ENCODE data around the gene FUT7. TPM values are rescaled to one million over a fixed set of nuclear protein-coding genes. Genes with fewer than 3 reads are reported as not detected.

The FUT7 gene, protein sequence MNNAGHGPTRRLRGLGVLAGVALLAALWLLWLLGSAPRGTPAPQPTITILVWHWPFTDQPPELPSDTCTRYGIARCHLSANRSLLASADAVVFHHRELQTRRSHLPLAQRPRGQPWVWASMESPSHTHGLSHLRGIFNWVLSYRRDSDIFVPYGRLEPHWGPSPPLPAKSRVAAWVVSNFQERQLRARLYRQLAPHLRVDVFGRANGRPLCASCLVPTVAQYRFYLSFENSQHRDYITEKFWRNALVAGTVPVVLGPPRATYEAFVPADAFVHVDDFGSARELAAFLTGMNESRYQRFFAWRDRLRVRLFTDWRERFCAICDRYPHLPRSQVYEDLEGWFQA
- total RNA-seq, result not detected in 2 replicates

DNA sequence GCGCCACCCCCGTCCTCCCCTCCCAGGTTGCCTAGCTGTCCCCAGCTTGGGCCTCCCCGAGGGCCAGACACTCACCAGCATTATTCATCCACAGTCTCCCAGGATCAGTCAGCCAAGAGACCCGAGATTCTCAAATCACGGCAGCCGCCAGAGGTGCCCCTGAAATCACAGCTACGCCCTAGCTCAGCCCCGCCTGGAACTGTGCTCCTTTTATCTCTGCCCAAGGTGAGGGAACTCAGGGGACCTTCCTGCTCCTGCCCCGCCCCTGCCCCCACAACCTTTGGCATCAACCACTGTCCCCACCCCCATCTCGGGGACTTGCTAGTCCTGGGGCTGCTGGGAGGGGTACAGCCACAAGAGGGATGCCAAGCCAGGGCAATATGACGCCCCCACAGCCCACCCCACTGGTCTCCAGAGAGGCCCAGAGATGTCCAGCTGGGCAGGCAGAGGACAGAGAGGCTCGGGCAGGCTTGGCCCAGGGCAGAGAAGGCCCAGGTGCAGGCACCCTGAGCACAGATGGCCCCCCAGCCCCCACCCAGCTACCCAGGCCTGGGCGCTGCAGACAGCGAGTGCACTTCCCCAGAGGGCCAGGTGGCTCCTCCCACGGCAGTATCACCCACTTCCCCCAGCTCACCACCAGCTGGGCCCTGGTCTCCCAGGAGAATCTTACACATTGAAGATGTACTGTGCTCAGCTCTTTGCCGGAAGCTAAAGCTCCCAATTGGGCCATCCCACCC lies at the start of gene FUT7:
FUT7 (minus strand) TSS at position 185 of the 737 bp plus-strand sequence; CDS start at position 88, 97 bp downstream.
- TF ChIP-seq, protein P1, sequence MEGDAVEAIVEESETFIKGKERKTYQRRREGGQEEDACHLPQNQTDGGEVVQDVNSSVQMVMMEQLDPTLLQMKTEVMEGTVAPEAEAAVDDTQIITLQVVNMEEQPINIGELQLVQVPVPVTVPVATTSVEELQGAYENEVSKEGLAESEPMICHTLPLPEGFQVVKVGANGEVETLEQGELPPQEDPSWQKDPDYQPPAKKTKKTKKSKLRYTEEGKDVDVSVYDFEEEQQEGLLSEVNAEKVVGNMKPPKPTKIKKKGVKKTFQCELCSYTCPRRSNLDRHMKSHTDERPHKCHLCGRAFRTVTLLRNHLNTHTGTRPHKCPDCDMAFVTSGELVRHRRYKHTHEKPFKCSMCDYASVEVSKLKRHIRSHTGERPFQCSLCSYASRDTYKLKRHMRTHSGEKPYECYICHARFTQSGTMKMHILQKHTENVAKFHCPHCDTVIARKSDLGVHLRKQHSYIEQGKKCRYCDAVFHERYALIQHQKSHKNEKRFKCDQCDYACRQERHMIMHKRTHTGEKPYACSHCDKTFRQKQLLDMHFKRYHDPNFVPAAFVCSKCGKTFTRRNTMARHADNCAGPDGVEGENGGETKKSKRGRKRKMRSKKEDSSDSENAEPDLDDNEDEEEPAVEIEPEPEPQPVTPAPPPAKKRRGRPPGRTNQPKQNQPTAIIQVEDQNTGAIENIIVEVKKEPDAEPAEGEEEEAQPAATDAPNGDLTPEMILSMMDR (IDR thresholded peaks at IDR 0.05; ENCODE audit: extremely low read depth, low read depth, low read length), result no peak
- H3K79me2 ChIP-seq (ENCODE audit: insufficient read depth, low read length), result no peaks in the 10 kb centered on the region
- H2AFZ ChIP-seq (ENCODE audit: low read length), result no peak within 1 kb of the TSS
- peaks cover 4% of the 10 kb centered on the region for H4K20me1 ChIP-seq (ENCODE audit: insufficient read depth, low read length)
- no peak for DNase-seq (ENCODE audit: insufficient read length, low spot score, missing footprints)
- H3K4me1 ChIP-seq (ENCODE audit: insufficient read depth, low read length), result peaks cover 14% of the 10 kb centered on the region
- H3K4me3 ChIP-seq (ENCODE audit: insufficient read depth, low read length), result no peak within 1 kb of the TSS
- no peaks in the 10 kb centered on the region for H3K9me3 ChIP-seq (ENCODE audit: low read depth, low read length)
- no peaks in the 10 kb centered on the region for H3K27me3 ChIP-seq (ENCODE audit: insufficient read depth, low read length)
- H3K27ac ChIP-seq (ENCODE audit: low read depth, low read length), result no peak within 1 kb of the TSS
- H3K4me2 ChIP-seq (ENCODE audit: insufficient read depth, low read length), result no peak within 1 kb of the TSS
- H3K36me3 ChIP-seq (ENCODE audit: insufficient read depth, low read length), result no peaks in the 10 kb centered on the region

DNA sequence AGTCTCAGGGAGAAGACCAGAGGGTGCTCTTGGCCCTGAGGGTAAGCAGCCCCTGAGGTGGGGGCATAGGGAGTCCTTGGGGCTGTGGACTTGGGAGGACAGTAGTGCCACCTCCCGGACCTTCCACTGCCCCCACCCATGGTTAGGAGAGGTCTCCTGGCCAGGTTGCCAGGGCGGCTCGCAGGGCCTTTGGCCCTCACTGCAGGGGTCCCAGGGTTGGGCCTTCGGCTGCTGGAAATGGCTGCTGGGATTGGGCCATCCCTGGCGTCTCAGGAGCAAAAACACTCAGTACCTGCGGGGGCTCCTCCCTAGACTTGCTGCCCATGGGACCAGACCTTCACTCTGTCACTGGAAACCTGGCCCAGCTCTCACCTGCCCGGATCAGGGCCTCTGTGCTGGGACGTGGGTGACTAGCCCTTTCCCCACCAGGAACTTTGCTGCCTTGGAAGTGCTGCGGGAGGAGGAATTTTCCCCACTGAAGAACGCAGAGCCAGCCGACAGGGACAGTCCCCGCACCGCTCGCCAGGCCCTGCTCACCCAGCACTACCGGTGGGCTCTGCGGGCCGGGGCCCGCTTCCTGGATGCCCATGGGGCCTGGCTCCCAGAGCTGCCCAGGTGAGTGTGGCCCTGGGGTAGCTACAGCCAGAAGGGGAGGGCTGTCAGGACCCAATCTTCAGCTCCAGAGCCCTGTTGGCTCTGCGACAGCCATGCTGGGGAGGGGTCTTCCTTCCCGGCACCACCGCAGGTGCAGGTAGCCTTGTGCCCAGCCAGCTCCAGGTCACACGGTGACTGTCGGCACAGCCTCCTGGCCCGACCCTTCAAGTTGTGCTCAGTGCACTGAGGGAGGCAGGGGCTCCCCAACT lies 48.6 kb upstream of the FUT7 start:
- TF ChIP-seq, protein P1 (IDR thresholded peaks at IDR 0.05; ENCODE audit: extremely low read depth, low read depth, low read length), result no peak
- Histone ChIP-seq H3K4me1 (ENCODE audit: insufficient read depth, low read length) (peaks cover 29% of the 10 kb centered on the region), H3K4me2 (ENCODE audit: insufficient read depth, low read length) (no peak overlapping the region), H3K9me3 (ENCODE audit: low read depth, low read length) (no peaks in the 10 kb centered on the region), H2AFZ (ENCODE audit: low read length) (no peak overlapping the region), H3K27me3 (ENCODE audit: insufficient read depth, low read length) (no peaks in the 10 kb centered on the region), H3K36me3 (ENCODE audit: insufficient read depth, low read length) (peaks cover 23% of the 10 kb centered on the region), H4K20me1 (ENCODE audit: insufficient read depth, low read length) (peaks cover 6% of the 10 kb centered on the region), H3K79me2 (ENCODE audit: insufficient read depth, low read length) (peaks cover 42% of the 10 kb centered on the region), H3K4me3 (ENCODE audit: insufficient read depth, low read length) (no peak overlapping the region), H3K27ac (ENCODE audit: low read depth, low read length) (no peak overlapping the region)
- peak; percentile 42 for DNase-seq (ENCODE audit: insufficient read length, low spot score, missing footprints)

DNA sequence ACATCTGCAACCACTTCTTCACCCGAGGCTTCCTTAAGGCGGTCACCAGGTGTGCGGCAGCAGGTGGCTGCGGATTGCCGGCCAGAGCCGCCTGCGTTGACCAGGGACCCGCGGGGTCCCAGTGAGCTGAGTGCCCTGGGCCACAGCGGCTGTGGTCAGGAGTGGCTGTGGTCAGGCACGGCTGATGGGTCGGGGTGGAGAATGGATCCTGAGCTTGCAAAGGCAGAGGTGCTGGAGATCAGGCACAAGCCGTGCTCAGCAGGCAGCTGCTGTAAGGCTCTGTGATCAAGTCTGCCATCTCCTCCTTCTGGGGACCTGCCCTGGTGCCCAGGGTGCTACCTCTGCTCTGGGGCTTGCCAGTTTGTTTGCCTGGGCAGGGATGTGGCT lies 47.5 kb upstream of the FUT7 start:
- Histone ChIP-seq H3K27ac (ENCODE audit: low read depth, low read length) (no peak overlapping the region), H3K36me3 (ENCODE audit: insufficient read depth, low read length) (peaks cover 23% of the 10 kb centered on the region), H3K4me3 (ENCODE audit: insufficient read depth, low read length) (no peak overlapping the region), H3K4me1 (ENCODE audit: insufficient read depth, low read length) (peaks cover 20% of the 10 kb centered on the region), H4K20me1 (ENCODE audit: insufficient read depth, low read length) (peaks cover 6% of the 10 kb centered on the region), H3K79me2 (ENCODE audit: insufficient read depth, low read length) (peaks cover 42% of the 10 kb centered on the region), H3K27me3 (ENCODE audit: insufficient read depth, low read length) (no peaks in the 10 kb centered on the region), H3K9me3 (ENCODE audit: low read depth, low read length) (no peaks in the 10 kb centered on the region), H3K4me2 (ENCODE audit: insufficient read depth, low read length) (no peak overlapping the region), H2AFZ (ENCODE audit: low read length) (no peak overlapping the region)
- DNase-seq (ENCODE audit: insufficient read length, low spot score, missing footprints), result peak; percentile 67
- TF ChIP-seq, protein P1 (IDR thresholded peaks at IDR 0.05; ENCODE audit: extremely low read depth, low read depth, low read length), result no peak

Measured in osteoblast (primary cell).